ENCODE data around the gene ZNF891.

Gene ZNF891

DNA sequence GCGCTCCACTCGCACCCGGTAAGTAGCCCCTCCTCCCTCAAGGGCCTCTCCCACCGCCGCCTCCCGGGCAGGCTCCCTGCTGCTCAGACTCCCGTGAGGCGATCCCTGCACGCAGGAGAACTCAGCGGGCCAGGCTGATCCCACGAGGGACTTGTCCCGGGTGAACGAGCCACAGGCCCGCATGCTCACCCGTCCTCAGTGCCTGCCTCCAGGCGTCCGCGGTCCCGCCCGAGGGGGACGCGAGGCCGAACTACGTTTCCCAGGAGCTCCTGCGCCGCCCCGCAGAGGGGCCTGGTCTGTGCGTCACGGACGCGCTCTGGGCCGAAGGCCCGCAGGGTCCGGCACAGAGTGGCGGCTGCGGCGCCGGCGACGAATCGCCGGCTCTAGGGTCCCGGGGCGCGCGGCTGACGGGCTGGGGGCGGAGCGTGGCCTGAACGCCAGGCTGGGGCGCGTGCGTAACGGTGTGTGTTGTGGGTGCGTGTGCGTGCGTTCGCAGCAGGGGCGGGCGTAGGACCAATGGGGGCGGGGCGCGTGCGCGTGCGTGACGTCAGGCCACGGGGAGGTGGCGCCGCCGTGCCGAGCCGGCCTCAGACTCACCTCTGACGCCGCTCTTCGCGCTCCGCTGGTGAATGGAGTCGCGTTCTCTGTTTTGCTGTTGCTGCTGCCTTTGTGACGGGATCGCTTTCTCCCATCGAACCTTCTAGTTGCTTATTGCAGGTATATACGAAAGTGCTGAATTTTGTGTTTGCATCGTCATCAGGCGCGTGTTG, at the start of gene ZNF891, which contains the start of gene ZNF10:
TSS of gene ZNF891 (minus strand) at position 237 of the 770 bp plus-strand sequence. CDS start 8,356 bp downstream, outside the sequence.
TSS of gene ZNF10 (plus strand) at position 590 of the 770 bp plus-strand sequence. CDS start 13,866 bp downstream, outside the sequence.
- peak; percentile 91 for DNase-seq

DNA sequence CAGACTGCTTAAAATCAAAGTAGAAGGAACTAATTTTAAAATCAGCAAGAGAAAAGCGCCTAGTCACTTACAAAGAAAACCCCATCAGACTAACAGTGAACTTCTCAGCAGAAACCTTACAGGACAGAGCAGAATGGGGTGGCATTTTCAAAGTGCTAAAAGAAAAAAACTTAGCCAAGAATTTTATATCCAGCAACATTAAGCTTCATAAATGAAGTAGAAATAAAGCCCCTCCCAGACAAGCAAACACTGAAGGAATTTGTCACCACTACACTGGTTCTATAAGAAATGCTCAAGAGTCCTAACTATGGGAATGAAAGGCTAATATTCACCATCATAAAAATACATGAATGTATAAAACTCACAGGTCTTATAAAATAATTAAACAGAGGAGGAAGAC, 44.8 kb upstream of the ZNF891 start:
- DNase-seq: no peak

DNA sequence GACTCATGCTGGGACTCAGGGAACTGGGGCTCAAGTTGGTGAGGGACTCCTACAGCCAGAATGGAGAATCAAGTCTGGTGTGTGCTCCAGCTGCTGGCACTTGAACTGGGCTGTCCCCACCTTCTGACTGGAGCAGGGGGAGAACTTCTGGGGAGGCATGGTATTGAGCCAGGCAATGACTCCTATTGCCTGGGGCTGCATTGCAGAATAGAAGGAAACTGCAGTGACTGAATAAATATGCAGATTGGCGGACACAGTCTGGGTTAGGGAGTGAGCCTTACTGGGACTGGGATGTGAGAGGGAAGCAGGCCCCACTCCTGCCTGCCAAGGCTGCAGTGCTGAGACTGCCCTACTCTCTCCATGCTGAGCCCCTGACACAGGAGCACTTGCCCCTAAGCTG, 42.4 kb upstream of the ZNF891 start:
- DNase-seq: no peak

GRCh38 chr12:133165776-133166175, 35.7 kb upstream of the ZNF891 start:
- no peak for DNase-seq

- DNase-seq: no peak
These were observed 26.1 kb upstream of the ZNF891 start for GRCh38 chr12:133156125-133156690.

GRCh38 chr12:133145981-133146380, 15.9 kb upstream of the ZNF891 start:
- DNase-seq: no peak

DNA sequence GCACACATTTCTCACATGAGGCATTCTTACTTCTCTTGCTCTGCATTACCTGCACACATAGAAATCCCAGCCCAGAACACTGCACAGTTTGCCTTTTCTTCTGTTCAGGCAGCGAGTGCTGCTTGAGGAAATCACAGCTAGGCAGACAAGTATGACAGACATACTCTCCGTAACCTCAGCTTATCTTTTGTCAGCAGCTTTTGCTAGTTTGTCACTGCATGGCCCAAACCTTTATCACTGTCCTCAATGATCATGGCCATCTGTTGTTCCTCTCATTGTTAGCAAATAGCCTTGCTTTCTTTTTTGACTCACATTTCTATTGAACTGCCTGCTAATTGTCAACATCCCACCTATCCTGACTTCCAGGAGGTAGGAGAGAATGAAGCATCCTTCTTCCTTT, 5.7 kb upstream of the ZNF891 start:
- DNase-seq: no peak

DNA sequence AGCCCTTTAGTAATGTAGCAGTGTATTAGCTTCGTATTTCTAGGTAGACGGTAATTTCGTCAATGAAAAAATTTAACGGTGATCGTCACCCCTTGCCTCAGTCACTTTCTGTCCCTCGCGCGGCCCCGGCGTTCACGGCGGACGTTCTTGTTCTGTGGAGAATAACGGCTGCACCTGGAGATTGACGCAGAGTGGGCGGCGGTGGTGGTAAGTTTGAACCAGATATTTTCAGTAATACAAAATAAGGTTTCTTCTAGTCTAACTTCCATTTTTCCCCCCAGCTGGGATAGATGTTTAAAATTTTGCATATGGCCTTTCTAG, 694 bp upstream of the ZNF891 start:
- no peak for DNase-seq

- DNase-seq: peak; percentile 44
These were observed 571 bp downstream of the ZNF891 start for GRCh38 chr12:133129368-133130037.

DNA sequence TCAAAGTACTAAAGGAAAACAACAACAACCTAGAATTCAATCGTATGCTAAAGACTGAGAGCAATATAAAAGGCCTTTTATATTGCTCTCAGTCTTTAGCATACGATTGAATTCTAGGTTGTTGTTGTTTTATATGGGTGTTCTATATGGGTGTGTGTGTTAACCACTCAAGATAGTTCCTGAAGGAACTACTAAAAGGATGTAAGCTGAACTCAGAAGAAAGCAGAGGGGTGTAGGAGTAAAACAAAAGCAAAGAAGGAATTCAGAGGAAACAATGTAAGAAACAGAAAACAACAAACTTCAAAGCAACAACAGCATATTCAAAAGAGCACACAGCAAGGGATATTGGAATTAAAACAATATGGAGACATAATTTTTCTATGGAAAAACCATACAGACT, 5.4 kb downstream of the ZNF891 start:
- no peak for DNase-seq

GRCh38 chr12:133120385-133121191, 9.5 kb downstream of the ZNF891 start:
- DNase-seq: no peak

- no peak for DNase-seq
These were observed 21.9 kb downstream of the ZNF891 start for GRCh38 chr12:133108150-133108549.

DNA sequence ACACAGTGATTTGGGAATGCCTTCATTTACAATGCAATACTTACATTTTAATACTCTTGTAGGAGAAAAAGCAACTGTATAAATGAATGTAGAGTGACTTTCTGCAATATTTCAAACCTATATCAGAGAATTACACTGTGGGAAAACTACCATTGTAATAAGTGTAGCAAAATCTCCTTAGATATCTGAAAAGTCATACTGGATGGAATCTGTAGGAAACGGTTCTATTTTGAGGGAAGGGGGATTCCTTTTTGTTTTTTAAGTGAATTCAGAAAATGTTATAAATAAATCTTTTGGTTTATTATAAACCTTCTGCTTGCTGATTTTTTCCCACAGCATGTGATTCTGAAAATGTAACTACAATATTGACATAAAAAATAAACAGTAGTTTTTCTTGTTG, 23.0 kb downstream of the ZNF891 start:
- DNase-seq: no peak

DNA sequence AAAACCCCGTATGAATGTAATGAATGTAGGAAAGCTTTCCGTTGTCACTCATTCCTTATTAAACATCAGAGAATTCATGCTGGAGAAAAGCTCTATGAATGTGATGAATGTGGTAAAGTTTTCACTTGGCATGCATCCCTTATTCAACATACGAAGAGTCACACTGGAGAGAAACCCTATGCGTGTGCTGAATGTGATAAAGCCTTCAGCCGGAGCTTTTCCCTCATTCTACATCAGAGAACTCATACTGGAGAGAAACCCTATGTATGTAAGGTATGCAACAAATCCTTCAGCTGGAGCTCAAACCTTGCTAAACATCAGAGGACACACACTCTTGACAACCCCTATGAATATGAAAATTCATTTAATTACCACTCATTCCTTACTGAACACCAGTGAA, 23.8 kb downstream of the ZNF891 start:
- DNase-seq: no peak

- DNase-seq: no peak
These were observed 24.5 kb downstream of the ZNF891 start for GRCh38 chr12:133105620-133106019.

- no peak for DNase-seq
These were observed 46.7 kb downstream of the ZNF891 start for GRCh38 chr12:133083345-133083744.

- DNase-seq: peak; percentile 52
These were observed 48.8 kb downstream of the ZNF891 start for GRCh38 chr12:133081159-133081780.

GRCh38 chr12:133080368-133081158, 49.5 kb downstream of the ZNF891 start, which contains the start of gene ZNF140:
Gene ZNF140, plus strand, starts transcription at chr12:133080923. Its CDS starts 398 bp downstream, at chr12:133081321.
- peak; percentile 98 for DNase-seq

- peak; percentile 98 for DNase-seq
These were observed 50.1 kb downstream of the ZNF891 start for GRCh38 chr12:133080026-133080367.

GRCh38 chr12:133073836-133074235, 56.2 kb downstream of the ZNF891 start:
- DNase-seq: no peak

GRCh38 chr12:133063556-133063955, 66.5 kb downstream of the ZNF891 start:
- DNase-seq: no peak

GRCh38 chr12:133061954-133062353, 68.1 kb downstream of the ZNF891 start:
- no peak for DNase-seq
